GM20000 (cell line): Measurements from ENCODE around the gene NEDD9.

ENCODE experiments used
- DNase-seq: peaks from one replicate; pipeline ENCODE4 v3.0.0; 2012; ENCODE audit warnings: low spot score
- CTCF ChIP-seq: IDR thresholded peaks from 2 replicates; pipeline ENCODE4 v1.5.1; 2012; ENCODE audit warnings: mild to moderate bottlenecking, control low read depth; ENCODE audit errors: extremely low read depth, missing control alignments

NEDD9 gene

GRCh38 chr6:11189865-11190624, 42.4 kb downstream of the NEDD9 start:
- no peak for TF ChIP-seq CTCF
- DNase-seq: no peak

DNA sequence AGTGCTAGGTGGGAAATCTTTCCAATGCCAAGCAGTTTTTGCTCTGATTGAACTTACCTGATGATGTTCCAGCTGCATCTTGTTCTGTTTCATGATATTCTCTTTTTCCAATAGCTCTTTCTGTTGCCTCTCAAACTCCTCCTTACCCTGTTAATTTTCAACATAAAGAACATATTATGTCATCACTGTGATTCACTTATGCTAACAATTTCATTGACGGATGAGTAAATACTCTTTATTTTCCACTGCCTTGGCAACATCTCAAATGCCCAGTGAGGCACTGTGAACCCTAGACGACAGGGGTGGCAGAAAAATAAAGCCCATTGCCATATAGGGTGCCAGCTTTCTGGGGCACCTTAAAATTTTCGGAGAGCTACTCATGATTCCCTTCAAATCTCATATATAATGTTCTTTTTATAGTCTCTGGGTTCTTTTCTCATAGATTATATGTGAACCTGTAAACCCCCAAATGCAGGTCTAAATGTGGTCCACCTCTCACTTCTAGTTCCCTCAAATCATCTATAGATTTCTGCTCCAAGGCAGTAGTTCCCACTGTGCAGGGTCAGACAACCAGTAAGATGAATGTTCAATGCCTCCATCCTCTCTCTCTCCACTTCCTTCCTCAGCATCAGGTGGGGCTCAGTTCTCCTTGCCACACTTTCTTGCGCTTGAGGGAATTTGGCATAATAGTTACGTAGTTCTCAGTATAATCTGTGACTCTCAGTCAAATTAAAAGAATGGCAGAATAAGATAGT, 44.1 kb downstream of the NEDD9 start:
- TF ChIP-seq CTCF: no peak
- no peak for DNase-seq

GRCh38 chr6:11187301-11187700, 45.2 kb downstream of the NEDD9 start:
- no peak for TF ChIP-seq CTCF
- no peak for DNase-seq

- no peak for TF ChIP-seq CTCF
- no peak for DNase-seq
Measured at GRCh38 chr6:11185204-11185842, 47.1 kb downstream of the NEDD9 start.

- no peak for DNase-seq
- no peak for TF ChIP-seq CTCF
Measured at GRCh38 chr6:11183761-11184362, 48.6 kb downstream of the NEDD9 start.

GRCh38 chr6:11181478-11182136, 50.9 kb downstream of the NEDD9 start:
- DNase-seq: no peak
- TF ChIP-seq CTCF: no peak
